ENCODE data around the gene SEC14L1. TPM values are rescaled to one million over a fixed set of nuclear protein-coding genes. Genes with fewer than 3 reads are reported as not detected.

Gene SEC14L1
- total and polyA plus RNA-seq, 4 donors, result 17.0 to 52.0 (median 26.8) TPM

GRCh38 chr17:77266213-77266612 is 125.4 kb downstream of the SEC14L1 start:
- WGBS, result 74% methylated on average over 4 of the region's 4 CpGs
- no peak overlapping the region for H3K27ac ChIP-seq (ENCODE audit: low read depth in 1 of 2, low read length in 2 of 2)
- DNase-seq (ENCODE audit: low spot score), result no peak
- no peaks in the 10 kb centered on the region for H3K27me3 ChIP-seq (ENCODE audit: control insufficient read depth in 4 of 4, insufficient read depth in 4 of 4, low read length in 3 of 4)
- no peaks in the 10 kb centered on the region for H3K4me1 ChIP-seq (ENCODE audit: control insufficient read depth in 4 of 4, insufficient read depth in 4 of 4, low read length in 3 of 4)
- no peak overlapping the region for H3K4me3 ChIP-seq (ENCODE audit: low read depth in 1 of 3, low read length in 3 of 3)
- H3K36me3 ChIP-seq (ENCODE audit: control insufficient read depth in 4 of 4, insufficient read depth in 3 of 4, low read depth in 1 of 4, low read length in 3 of 4), result no peaks in the 10 kb centered on the region
- TF ChIP-seq ZBTB33 (IDR thresholded peaks at IDR 0.05), result no peak
- no peaks in the 10 kb centered on the region for H3K9me3 ChIP-seq (ENCODE audit: control insufficient read depth in 4 of 4, low read length in 3 of 4)
- H3K9ac ChIP-seq (ENCODE audit: low read depth in 1 of 2, low read length in 2 of 2), result no peak overlapping the region

Small RNA genes within 50 kb of the gene (small RNA-seq; reads per million reads assigned to genes)
- gene RNU4-47P, result not detected
